HCT116 (cell line): ENCODE data around the gene NEK8.

Experiments used
- EZH2 ChIP-seq: fragments of 200-600 bp; sonication (generic); IDR thresholded peaks from 2 replicates; pipeline ENCODE4 v1.6.1; 2017; ENCODE audit warnings: antibody characterized with exemption, mixed run types
- MAX ChIP-seq: IDR thresholded peaks from 2 replicates; pipeline ENCODE4 v1.6.1; 2012
- POLR2AphosphoS5 ChIP-seq: IDR thresholded peaks from 2 replicates; pipeline ENCODE4 v1.6.1; 2011; ENCODE audit warnings: mild to moderate bottlenecking, low read depth, low read length, moderate library complexity
- SIN3A ChIP-seq: IDR thresholded peaks from 2 replicates; pipeline ENCODE4 v1.6.1; 2012; ENCODE audit warnings: low read depth

DNA sequence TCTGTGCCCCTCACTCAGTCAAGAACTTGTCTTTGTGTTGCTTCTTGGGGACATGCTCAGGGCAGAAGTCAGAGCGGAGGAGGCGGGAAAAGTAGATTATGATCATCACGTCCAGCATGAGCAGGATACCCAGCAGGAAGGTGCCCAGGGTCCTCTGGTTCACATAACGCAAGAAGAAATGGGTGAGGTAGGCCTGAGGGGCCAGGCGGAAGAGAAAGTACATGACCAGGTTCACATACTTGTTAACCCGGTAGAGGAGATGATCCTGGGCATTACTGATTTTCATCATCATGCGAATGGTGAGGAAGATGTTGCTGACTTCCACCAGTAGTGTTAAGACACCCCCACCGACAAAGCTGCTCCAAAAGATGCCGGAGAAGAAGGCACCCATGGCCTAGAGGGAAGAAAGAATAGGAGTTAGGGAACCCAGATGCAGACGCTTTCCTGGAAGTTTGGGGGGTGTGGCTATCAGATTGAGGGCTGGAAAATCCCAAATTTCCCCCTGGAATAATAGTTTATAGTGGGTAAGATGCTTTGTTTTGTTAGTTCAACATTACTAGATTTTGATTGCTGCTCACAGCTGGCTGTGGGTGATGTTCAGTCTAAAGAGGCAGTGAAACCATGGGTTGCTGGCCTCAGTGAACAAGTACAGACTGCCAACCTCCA is 4.0 kb upstream of the NEK8 start:
- TF ChIP-seq EZH2 (no peak), SIN3A (peak; percentile 47; the same call in 1 of the 2 replicates), POLR2AphosphoS5 (no peak), MAX (no peak)
